Sigmoid colon (tissue), 4 donors: Measurements from ENCODE around the gene HDAC11.

Experiments used
- EP300 ChIP-seq, 4 donors: sonication (generic); formaldehyde crosslinking; IDR thresholded peaks; one replicate each; pipeline ENCODE4 v1.6.1; 2017; ENCODE audit warnings: antibody characterized with exemption in 4 of 4
- POLR2A ChIP-seq, 2 donors: fragments of 450-650 bp; IDR thresholded peaks; one replicate each; pipeline ENCODE4 v1.6.1; 2016; ENCODE audit warnings: antibody characterized with exemption in 2 of 2, mild to moderate bottlenecking in 2 of 2, moderate library complexity in 2 of 2
- POLR2AphosphoS5 ChIP-seq, 4 donors: sonication (generic); formaldehyde crosslinking; IDR thresholded peaks; one replicate each; pipeline ENCODE4 v1.6.1; 2017; ENCODE audit warnings: antibody characterized with exemption in 4 of 4
- TF ChIP-seq, protein P1 (sequence below), 4 experiments: fragments of 450-650 bp in 3 of 4; fragments of 200-600 bp in 1 of 4; IDR thresholded peaks; one replicate each; pipeline ENCODE4 v1.5.1; 2016 to 2019; ENCODE audit warnings: antibody characterized with exemption in 4 of 4, mild to moderate bottlenecking in 3 of 4, moderate library complexity in 2 of 4

DNA sequence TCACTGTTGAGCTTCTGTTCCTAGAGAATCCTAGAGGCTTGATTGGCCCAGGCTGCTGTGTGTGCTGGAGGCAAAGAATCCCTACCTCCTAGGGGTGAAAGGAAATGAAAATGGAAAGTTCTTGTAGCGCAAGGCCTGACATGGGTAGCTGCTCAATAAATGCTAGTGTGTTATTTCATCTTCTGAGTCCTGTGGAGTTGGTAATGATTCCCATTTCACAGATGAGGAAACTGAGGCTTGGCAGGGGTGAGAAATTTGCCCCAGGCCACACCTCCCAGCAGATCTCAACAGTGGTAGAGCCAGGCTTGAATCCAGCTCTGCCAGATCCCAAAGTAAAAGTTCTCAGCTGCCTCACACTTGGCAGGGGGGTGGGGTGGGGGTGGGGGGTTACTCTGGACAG is 26.1 kb downstream of the HDAC11 start:
- TF ChIP-seq, protein P1, sequence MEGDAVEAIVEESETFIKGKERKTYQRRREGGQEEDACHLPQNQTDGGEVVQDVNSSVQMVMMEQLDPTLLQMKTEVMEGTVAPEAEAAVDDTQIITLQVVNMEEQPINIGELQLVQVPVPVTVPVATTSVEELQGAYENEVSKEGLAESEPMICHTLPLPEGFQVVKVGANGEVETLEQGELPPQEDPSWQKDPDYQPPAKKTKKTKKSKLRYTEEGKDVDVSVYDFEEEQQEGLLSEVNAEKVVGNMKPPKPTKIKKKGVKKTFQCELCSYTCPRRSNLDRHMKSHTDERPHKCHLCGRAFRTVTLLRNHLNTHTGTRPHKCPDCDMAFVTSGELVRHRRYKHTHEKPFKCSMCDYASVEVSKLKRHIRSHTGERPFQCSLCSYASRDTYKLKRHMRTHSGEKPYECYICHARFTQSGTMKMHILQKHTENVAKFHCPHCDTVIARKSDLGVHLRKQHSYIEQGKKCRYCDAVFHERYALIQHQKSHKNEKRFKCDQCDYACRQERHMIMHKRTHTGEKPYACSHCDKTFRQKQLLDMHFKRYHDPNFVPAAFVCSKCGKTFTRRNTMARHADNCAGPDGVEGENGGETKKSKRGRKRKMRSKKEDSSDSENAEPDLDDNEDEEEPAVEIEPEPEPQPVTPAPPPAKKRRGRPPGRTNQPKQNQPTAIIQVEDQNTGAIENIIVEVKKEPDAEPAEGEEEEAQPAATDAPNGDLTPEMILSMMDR (IDR thresholded peaks at IDR 0.05) = no peak
- TF ChIP-seq POLR2A (IDR thresholded peaks at IDR 0.05) = no peak
- no peak for TF ChIP-seq POLR2AphosphoS5 (IDR thresholded peaks at IDR 0.05)
- TF ChIP-seq EP300 (IDR thresholded peaks at IDR 0.05) = no peak
